Measurements from ENCODE around the gene ARFIP1. TPM values are rescaled to one million over a fixed set of nuclear protein-coding genes. Genes with fewer than 3 reads are reported as not detected.

ARFIP1 gene
- total and polyA plus RNA-seq, 2 of the 8 experiments (the other 6 are each of a cell fraction or from before 2014, with no cell fraction given), result 13.5 to 38.0 TPM

DNA sequence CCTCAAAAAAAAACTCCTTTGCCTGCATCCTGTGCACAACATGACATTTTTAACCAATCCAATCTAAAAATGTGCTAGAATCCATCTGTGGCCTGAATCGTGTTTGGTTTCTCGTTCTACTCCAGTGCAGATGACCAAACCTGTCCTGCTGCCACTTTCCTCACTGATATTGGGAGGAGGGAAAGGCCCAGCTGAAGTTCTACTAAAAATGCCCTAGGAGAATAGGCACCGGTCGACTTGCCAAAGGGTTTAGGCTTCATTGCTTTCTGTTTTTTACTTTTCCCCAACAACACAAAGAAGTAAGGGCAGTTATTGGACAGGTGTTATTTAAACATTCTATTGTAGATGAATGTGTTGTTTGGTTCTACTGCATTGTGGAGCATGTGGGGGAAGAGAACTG, 148.5 kb downstream of the ARFIP1 start (continued):
- no peak for TF ChIP-seq CBX5 (IDR thresholded peaks at IDR 0.05; ENCODE audit: low read depth, low read length)
- TF ChIP-seq SIRT6 (IDR thresholded peaks at IDR 0.05; ENCODE audit: low read length), result no peak
- TF ChIP-seq SIN3A (conservative IDR thresholded peaks at IDR 0.05 in 1 of 2, IDR thresholded peaks at IDR 0.05 in 1 of 2; ENCODE audit: low read depth in 1 of 2, low read length in 2 of 2), result no peak
